Right lobe of liver (tissue), 4 donors: ENCODE measurements around the gene LTC4S.

Experiments
- POLR2A ChIP-seq: fragments of 450-650 bp; IDR thresholded peaks from one replicate; pipeline ENCODE4 v1.6.1; 2017; ENCODE audit warnings: antibody characterized with exemption, mild to moderate bottlenecking
- TF ChIP-seq, protein P1 (sequence below), 4 donors: fragments of 200-600 bp in 3 of 4; fragments of 450-650 bp in 1 of 4; IDR thresholded peaks; one replicate each; pipeline versions ENCODE4 v1.5.1 to v1.8.0; 2016 to 2022; ENCODE audit warnings: antibody characterized with exemption in 4 of 4, mild to moderate bottlenecking in 2 of 4
- donor health status: DM: no; HTN: no; CAD: no.
- donor health status: DM: no; HTN: no; CAD: no.
- donor health status: DM: no; HTN: yes; CAD: no.

DNA sequence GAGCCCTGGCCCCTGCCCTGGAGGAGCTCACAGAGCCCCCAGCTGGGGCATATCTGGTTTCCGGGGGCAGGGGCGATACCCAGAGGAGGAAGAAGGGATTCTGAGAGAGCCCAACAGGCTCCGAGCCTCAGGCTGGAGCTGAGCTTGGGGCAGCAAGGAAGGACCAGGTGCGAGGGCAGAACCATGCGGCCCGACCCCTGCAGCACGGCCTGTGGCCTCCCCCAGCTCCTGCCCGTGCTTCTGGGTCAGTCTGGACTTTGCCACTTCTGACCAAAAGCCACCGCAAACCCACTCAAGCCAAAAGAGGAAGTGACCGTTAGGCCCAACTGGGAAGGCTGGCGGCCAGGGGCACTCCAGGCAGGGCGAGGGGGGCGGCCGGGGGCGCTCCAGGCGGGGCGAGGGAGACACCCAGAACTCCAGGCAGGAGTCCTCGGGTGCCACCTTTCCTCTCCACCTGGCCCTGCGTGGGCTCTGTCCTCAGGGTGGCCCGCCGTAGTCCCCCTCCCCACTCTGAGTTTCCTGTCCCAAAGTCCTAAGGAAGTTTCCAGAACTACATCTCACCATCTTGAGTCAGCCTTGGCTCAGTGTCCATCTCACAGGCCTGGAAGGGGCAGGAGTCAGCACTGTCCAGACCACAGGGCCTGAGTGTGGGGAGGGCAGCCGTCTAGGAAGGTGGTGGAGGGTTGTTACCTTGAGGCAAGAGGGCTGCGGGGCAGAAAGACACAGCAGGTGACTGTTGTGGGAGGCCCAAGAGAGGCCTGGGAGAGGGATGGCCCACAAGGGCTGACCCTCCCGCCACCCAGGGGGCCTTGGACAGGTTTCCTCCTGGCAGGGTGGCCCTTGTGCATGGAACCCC is 946 bp upstream of the LTC4S start:
- TF ChIP-seq, protein P1, sequence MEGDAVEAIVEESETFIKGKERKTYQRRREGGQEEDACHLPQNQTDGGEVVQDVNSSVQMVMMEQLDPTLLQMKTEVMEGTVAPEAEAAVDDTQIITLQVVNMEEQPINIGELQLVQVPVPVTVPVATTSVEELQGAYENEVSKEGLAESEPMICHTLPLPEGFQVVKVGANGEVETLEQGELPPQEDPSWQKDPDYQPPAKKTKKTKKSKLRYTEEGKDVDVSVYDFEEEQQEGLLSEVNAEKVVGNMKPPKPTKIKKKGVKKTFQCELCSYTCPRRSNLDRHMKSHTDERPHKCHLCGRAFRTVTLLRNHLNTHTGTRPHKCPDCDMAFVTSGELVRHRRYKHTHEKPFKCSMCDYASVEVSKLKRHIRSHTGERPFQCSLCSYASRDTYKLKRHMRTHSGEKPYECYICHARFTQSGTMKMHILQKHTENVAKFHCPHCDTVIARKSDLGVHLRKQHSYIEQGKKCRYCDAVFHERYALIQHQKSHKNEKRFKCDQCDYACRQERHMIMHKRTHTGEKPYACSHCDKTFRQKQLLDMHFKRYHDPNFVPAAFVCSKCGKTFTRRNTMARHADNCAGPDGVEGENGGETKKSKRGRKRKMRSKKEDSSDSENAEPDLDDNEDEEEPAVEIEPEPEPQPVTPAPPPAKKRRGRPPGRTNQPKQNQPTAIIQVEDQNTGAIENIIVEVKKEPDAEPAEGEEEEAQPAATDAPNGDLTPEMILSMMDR (IDR thresholded peaks at IDR 0.05), result no peak
- TF ChIP-seq POLR2A, result no peak
